HepG2 (cell line): ENCODE results near the gene DYRK1B. TPM values are rescaled to one million over a fixed set of nuclear protein-coding genes. Genes with fewer than 3 reads are reported as not detected.

Source experiments
- ATF6 ChIP-seq: sonication (generic); formaldehyde crosslinking; conservative IDR thresholded peaks from 2 replicates; pipeline ENCODE4 v1.4.0; 2020; ENCODE audit warnings: missing genetic modification reagents
- FLYWCH1 ChIP-seq: sonication (generic); formaldehyde crosslinking; IDR thresholded peaks from 2 replicates; pipeline ENCODE4 v1.8.1; 2023; ENCODE audit warnings: mild to moderate bottlenecking, missing genetic modification reagents
- GMEB2 ChIP-seq: IDR thresholded peaks from 2 replicates; pipeline ENCODE4 v1.6.1; 2016; ENCODE audit warnings: missing biosample characterization, missing genetic modification reagents, low read depth
- MIER2 ChIP-seq: IDR thresholded peaks from 2 replicates; pipeline ENCODE4 v1.6.1; 2016; ENCODE audit warnings: missing biosample characterization, missing genetic modification reagents
- NAIF1 ChIP-seq: sonication (generic); formaldehyde crosslinking; IDR thresholded peaks from 2 replicates; pipeline ENCODE4 v1.5.0; 2020; ENCODE audit warnings: mild to moderate bottlenecking, missing genetic modification reagents, borderline replicate concordance
- NFE2L1 ChIP-seq: sonication (generic); formaldehyde crosslinking; IDR thresholded peaks from 2 replicates; pipeline ENCODE4 v1.4.0; 2020; ENCODE audit warnings: missing genetic modification reagents, mild to moderate bottlenecking, borderline replicate concordance
- NONO ChIP-seq, 2 experiments: fragments of 450-650 bp in 1 of 2; sonication (generic) in 1 of 2; formaldehyde crosslinking in 1 of 2; IDR thresholded peaks in 1 of 2; conservative IDR thresholded peaks in 1 of 2; 2 replicates each; pipeline versions ENCODE4 v1.6.1 to v1.8.0; 2017 to 2022; ENCODE audit warnings: mild to moderate bottlenecking in 1 of 2, missing genetic modification reagents in 1 of 2, moderate library complexity in 1 of 2
- RXRB ChIP-seq: IDR thresholded peaks from 2 replicates; pipeline ENCODE4 v1.6.1; 2016; ENCODE audit warnings: borderline replicate concordance, missing genetic modification reagents, missing compliant biosample characterization
- SKIL ChIP-seq: sonication (generic); formaldehyde crosslinking; IDR thresholded peaks from 2 replicates; pipeline ENCODE4 v1.8.0; 2022; ENCODE audit warnings: missing genetic modification reagents, mild to moderate bottlenecking, moderate library complexity, borderline replicate concordance
- SMAD3 ChIP-seq: sonication (generic); formaldehyde crosslinking; IDR thresholded peaks from 2 replicates; pipeline ENCODE4 v1.4.0; 2020; ENCODE audit warnings: missing genetic modification reagents
- ZBTB44 ChIP-seq: sonication (generic); formaldehyde crosslinking; IDR thresholded peaks from 2 replicates; pipeline ENCODE4 v1.4.0; 2020; ENCODE audit warnings: missing genetic modification reagents
- ZFX ChIP-seq: sonication (generic); formaldehyde crosslinking; IDR thresholded peaks from 2 replicates; pipeline ENCODE4 v1.4.0; 2020; ENCODE audit warnings: mild to moderate bottlenecking, low read depth, missing genetic modification reagents, moderate library complexity
- ZNF280D ChIP-seq: sonication (generic); formaldehyde crosslinking; IDR thresholded peaks from 2 replicates; pipeline ENCODE4 v1.5.1; 2020; ENCODE audit warnings: mild to moderate bottlenecking, missing genetic modification reagents
- ZNF552 ChIP-seq: sonication (generic); formaldehyde crosslinking; IDR thresholded peaks from 2 replicates; pipeline ENCODE4 v1.9.0; 2022; ENCODE audit warnings: missing genetic modification reagents, mild to moderate bottlenecking, borderline replicate concordance
- ZNF784 ChIP-seq: sonication (generic); formaldehyde crosslinking; IDR thresholded peaks from 2 replicates; pipeline ENCODE4 v1.5.1; 2020; ENCODE audit warnings: missing genetic modification reagents, mild to moderate bottlenecking, borderline replicate concordance
- polyA plus RNA-seq, 8 experiments: library from polyadenylated mRNA; depleted of rRNA in 3 of 8; stranded (reverse) in 7 of 8; unstranded in 1 of 8; fragments of >200 nt; fragmentation: Illumina TruSeq in 4 of 8; extraction: Trizol in 4 of 8; gene quantifications; 2 replicates each; pipeline versions ENCODE4 v1.2.1 to v1.2.3, GENCODE V29; 2011 to 2016; ENCODE audit warnings: low read depth in 4 of 8, missing spikeins in 1 of 8, mixed read lengths in 1 of 8; ENCODE audit not compliant: insufficient read depth in 1 of 8
- total RNA-seq, 5 experiments: library from RNA; depleted of rRNA; stranded (reverse); fragments of >200 nt; fragmentation: Illumina TruSeq; extraction: Trizol; gene quantifications; 2 replicates each; pipeline ENCODE4 v1.2.3, GENCODE V29; 2016; ENCODE audit warnings: low read depth in 1 of 5

Gene DYRK1B
- total and polyA plus RNA-seq, 2 of the 13 experiments (the other 11 are each of a cell fraction or from before 2014, with no cell fraction given), result 0.82 to 1.3 TPM

- TF ChIP-seq ZFX, result peak; percentile 77
- no peak; the same call in 1 of the 2 replicates for TF ChIP-seq NAIF1 (CRISPR knock-in tag)
- no peak for TF ChIP-seq ZBTB44 (CRISPR knock-in tag)
- no peak for TF ChIP-seq ATF6 (CRISPR knock-in tag)
- no peak for TF ChIP-seq FLYWCH1 (CRISPR knock-in tag)
- no peak for TF ChIP-seq ZNF280D (CRISPR knock-in tag)
- no peak for TF ChIP-seq SMAD3
- TF ChIP-seq NONO (IDR thresholded peaks at IDR 0.05), result no peak
- TF ChIP-seq NONO (CRISPR knock-in tag; conservative IDR thresholded peaks at IDR 0.05), result no peak; the same call in 1 of the 2 replicates
- TF ChIP-seq NFE2L1 (CRISPR knock-in tag), result no peak
- no peak for TF ChIP-seq ZNF552
- TF ChIP-seq MIER2, result no peak
- peak; percentile 86 for TF ChIP-seq GMEB2
- TF ChIP-seq ZNF784 (CRISPR knock-in tag), result no peak
- no peak for TF ChIP-seq SKIL
- TF ChIP-seq RXRB (CRISPR knock-in tag), result peak; percentile 54
Observed at GRCh38 chr19:39845933-39846677, 12.1 kb upstream of the DYRK1B start, which contains the start of gene FBL (continued).
